Esophagus muscularis mucosa (tissue), 3 donors: Measurements from ENCODE around the gene RABEP2.

Experiments
- CTCF ChIP-seq, 3 experiments: fragments of 200-600 bp in 2 of 3; fragments of 450-650 bp in 1 of 3; sonication (generic) in 2 of 3; IDR thresholded peaks; one replicate each; pipeline ENCODE4 v1.5.1; 2017 to 2019; ENCODE audit warnings: antibody characterized with exemption in 3 of 3, mild to moderate bottlenecking in 2 of 3, moderate library complexity in 1 of 3
- POLR2A ChIP-seq: fragments of 450-650 bp; IDR thresholded peaks from one replicate; pipeline ENCODE4 v1.6.1; 2017; ENCODE audit warnings: antibody characterized with exemption, moderate library complexity, mild to moderate bottlenecking, low read depth
- POLR2AphosphoS5 ChIP-seq, 2 donors: sonication (generic); formaldehyde crosslinking; IDR thresholded peaks; one replicate each; pipeline ENCODE4 v1.6.1; 2017; ENCODE audit warnings: antibody characterized with exemption in 2 of 2

GRCh38 chr16:28897826-28898225 is 27.2 kb downstream of the RABEP2 start:
- TF ChIP-seq CTCF (IDR thresholded peaks at IDR 0.05), result no peak
- TF ChIP-seq POLR2A, result no peak
- TF ChIP-seq POLR2AphosphoS5 (IDR thresholded peaks at IDR 0.05), result no peak
